Measurements from ENCODE around the gene WDFY2. TPM values are rescaled to one million over a fixed set of nuclear protein-coding genes. Genes with fewer than 3 reads are reported as not detected.
A peak's percentile ranks its signal among the peaks of the same experiment; 100 is the strongest.

Gene WDFY2
- total RNA-seq, 1 experiment from 2014 or later = 4.1 TPM

GRCh38 chr13:51764184-51765141 lies 180.2 kb downstream of the WDFY2 start:
- Histone ChIP-seq H3K4me3 (ENCODE audit: low read length) (no peak overlapping the region), H3K9me2 (replicated peaks; ENCODE audit: low read length) (no peaks in the 10 kb centered on the region), H3K27ac (ENCODE audit: low read length) (0 out of 2 replicates have a peak overlapping the region, but pooled peaks have one; percentile 5), H3K4me1 (ENCODE audit: insufficient read depth, low read length) (peaks cover 13% of the 10 kb centered on the region), H2AFZ (ENCODE audit: low read length) (no peak overlapping the region), H3K4me2 (ENCODE audit: low read length) (no peak overlapping the region), H4K20me1 (ENCODE audit: low read length) (no peaks in the 10 kb centered on the region), H3K27me3 (ENCODE audit: low read length) (no peaks in the 10 kb centered on the region), H3K79me2 (ENCODE audit: low read length) (no peaks in the 10 kb centered on the region), H3K36me3 (ENCODE audit: low read depth, low read length) (no peaks in the 10 kb centered on the region; the same call in 1 of the 2 replicates), H3F3A (ENCODE audit: low read length, unreplicated experiment) (no peaks in the 10 kb centered on the region), H3K9me3 (ENCODE audit: low read length) (no peaks in the 10 kb centered on the region), H3K9ac (ENCODE audit: low read length) (no peak overlapping the region)
- DNase-seq (peak; percentile 51), ATAC-seq (peak; percentile 80)
- ChIA-PET CTCF (no interaction called here), POLR2A (ENCODE audit: unreplicated experiment) (interaction anchor here (0.6 kb wide), 2 partner anchors 15 to 34 kb away, joined by 3 to 4 read pairs; no protein-coding TSS in a partner anchor)
- intact Hi-C loops (cut with micrococcal nuclease) = no loop called here
- TF ChIP-seq EZH2phosphoT487 (IDR thresholded peaks at IDR 0.05; ENCODE audit: borderline replicate concordance, low read length) = no peak
- no peak for TF ChIP-seq EZH2 (IDR thresholded peaks at IDR 0.05; ENCODE audit: low read length, unreplicated experiment)
- TF ChIP-seq, protein P1, sequence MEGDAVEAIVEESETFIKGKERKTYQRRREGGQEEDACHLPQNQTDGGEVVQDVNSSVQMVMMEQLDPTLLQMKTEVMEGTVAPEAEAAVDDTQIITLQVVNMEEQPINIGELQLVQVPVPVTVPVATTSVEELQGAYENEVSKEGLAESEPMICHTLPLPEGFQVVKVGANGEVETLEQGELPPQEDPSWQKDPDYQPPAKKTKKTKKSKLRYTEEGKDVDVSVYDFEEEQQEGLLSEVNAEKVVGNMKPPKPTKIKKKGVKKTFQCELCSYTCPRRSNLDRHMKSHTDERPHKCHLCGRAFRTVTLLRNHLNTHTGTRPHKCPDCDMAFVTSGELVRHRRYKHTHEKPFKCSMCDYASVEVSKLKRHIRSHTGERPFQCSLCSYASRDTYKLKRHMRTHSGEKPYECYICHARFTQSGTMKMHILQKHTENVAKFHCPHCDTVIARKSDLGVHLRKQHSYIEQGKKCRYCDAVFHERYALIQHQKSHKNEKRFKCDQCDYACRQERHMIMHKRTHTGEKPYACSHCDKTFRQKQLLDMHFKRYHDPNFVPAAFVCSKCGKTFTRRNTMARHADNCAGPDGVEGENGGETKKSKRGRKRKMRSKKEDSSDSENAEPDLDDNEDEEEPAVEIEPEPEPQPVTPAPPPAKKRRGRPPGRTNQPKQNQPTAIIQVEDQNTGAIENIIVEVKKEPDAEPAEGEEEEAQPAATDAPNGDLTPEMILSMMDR (conservative IDR thresholded peaks at IDR 0.05; ENCODE audit: low read depth, low read length) = no peak
- no TSS peak for BruUV-seq (replicated peaks)

DNA sequence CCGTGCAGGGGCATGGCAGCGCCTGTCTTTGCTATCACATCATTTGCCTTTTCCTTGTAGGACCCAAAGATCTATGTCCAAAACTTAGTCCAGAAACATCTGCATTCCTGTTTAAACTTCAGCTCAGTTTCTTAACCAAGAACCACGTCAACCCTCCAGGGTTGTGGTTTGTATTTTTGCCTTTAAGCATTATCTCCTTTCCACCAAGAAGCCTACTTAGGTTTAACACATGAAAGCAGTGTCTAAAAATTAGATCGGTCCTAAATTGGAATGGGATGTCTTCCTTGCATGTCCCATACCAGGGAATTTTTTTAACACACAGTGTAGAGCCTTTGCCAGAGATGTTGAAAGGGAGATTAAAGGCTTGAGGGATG lies 180.9 kb downstream of the WDFY2 start:
- intact Hi-C loops (cut with micrococcal nuclease) = no loop called here
- Histone ChIP-seq H3K27ac (ENCODE audit: low read length) (no peak overlapping the region), H3K9ac (ENCODE audit: low read length) (no peak overlapping the region), H2AFZ (ENCODE audit: low read length) (no peak overlapping the region), H3K27me3 (ENCODE audit: low read length) (no peaks in the 10 kb centered on the region), H3K9me3 (ENCODE audit: low read length) (no peaks in the 10 kb centered on the region), H3F3A (ENCODE audit: low read length, unreplicated experiment) (no peaks in the 10 kb centered on the region), H4K20me1 (ENCODE audit: low read length) (no peaks in the 10 kb centered on the region), H3K4me1 (ENCODE audit: insufficient read depth, low read length) (peaks cover 13% of the 10 kb centered on the region), H3K4me2 (ENCODE audit: low read length) (no peak overlapping the region), H3K4me3 (ENCODE audit: low read length) (no peak overlapping the region), H3K79me2 (ENCODE audit: low read length) (no peaks in the 10 kb centered on the region), H3K36me3 (ENCODE audit: low read depth, low read length) (no peaks in the 10 kb centered on the region), H3K9me2 (replicated peaks; ENCODE audit: low read length) (no peaks in the 10 kb centered on the region)
- CTCF ChIA-PET = no interaction called here
- BruUV-seq (replicated peaks) = no TSS peak
- TF ChIP-seq EZH2phosphoT487 (IDR thresholded peaks at IDR 0.05; ENCODE audit: borderline replicate concordance, low read length) (no peak), EZH2 (IDR thresholded peaks at IDR 0.05; ENCODE audit: low read length, unreplicated experiment) (no peak)
- TF ChIP-seq, protein P1 (conservative IDR thresholded peaks at IDR 0.05; ENCODE audit: low read depth, low read length) = no peak
- DNase-seq = no peak
- ATAC-seq = no peak
- POLR2A ChIA-PET (ENCODE audit: unreplicated experiment) = no interaction called here

GRCh38 chr13:51767100-51767499 lies 182.8 kb downstream of the WDFY2 start:
- no peak for ATAC-seq

More at GRCh38 chr13:51767100-51767499, 182.8 kb downstream of the WDFY2 start:
- BruUV-seq (replicated peaks) = no TSS peak
- H3K4me3 ChIP-seq (ENCODE audit: low read length) = no peak overlapping the region
- no peaks in the 10 kb centered on the region for H3K79me2 ChIP-seq (ENCODE audit: low read length)
- no peak overlapping the region for H2AFZ ChIP-seq (ENCODE audit: low read length)
- POLR2A ChIA-PET (ENCODE audit: unreplicated experiment) = no interaction called here
- H3K9me2 ChIP-seq (replicated peaks; ENCODE audit: low read length) = no peaks in the 10 kb centered on the region
- H3K27ac ChIP-seq (ENCODE audit: low read length) = no peak overlapping the region
- no peak overlapping the region for H3K4me2 ChIP-seq (ENCODE audit: low read length)
- no peak overlapping the region for H3K9ac ChIP-seq (ENCODE audit: low read length)
- H3K27me3 ChIP-seq (ENCODE audit: low read length) = no peaks in the 10 kb centered on the region
- peak; percentile 8 for DNase-seq
- H3K36me3 ChIP-seq (ENCODE audit: low read depth, low read length) = no peaks in the 10 kb centered on the region
- no peaks in the 10 kb centered on the region for H3K9me3 ChIP-seq (ENCODE audit: low read length)
- TF ChIP-seq EZH2 (IDR thresholded peaks at IDR 0.05; ENCODE audit: low read length, unreplicated experiment) (no peak), EZH2phosphoT487 (IDR thresholded peaks at IDR 0.05; ENCODE audit: borderline replicate concordance, low read length) (no peak)
- TF ChIP-seq, protein P1 (conservative IDR thresholded peaks at IDR 0.05; ENCODE audit: low read depth, low read length) = peak; percentile 31; the same call in 1 of the 2 replicates
- intact Hi-C loops (cut with micrococcal nuclease) = no loop called here
- peaks cover 9% of the 10 kb centered on the region for H3K4me1 ChIP-seq (ENCODE audit: insufficient read depth, low read length)
- H3F3A ChIP-seq (ENCODE audit: low read length, unreplicated experiment) = no peaks in the 10 kb centered on the region
- CTCF ChIA-PET = interaction anchor here (0.6 kb wide), 1 partner anchor 35 kb away, joined by 3 read pairs; no protein-coding TSS in a partner anchor
- H4K20me1 ChIP-seq (ENCODE audit: low read length) = no peaks in the 10 kb centered on the region

All from PC-3 (cell line).